ENCODE measurements around the gene CLCF1.

The CLCF1 gene

DNA sequence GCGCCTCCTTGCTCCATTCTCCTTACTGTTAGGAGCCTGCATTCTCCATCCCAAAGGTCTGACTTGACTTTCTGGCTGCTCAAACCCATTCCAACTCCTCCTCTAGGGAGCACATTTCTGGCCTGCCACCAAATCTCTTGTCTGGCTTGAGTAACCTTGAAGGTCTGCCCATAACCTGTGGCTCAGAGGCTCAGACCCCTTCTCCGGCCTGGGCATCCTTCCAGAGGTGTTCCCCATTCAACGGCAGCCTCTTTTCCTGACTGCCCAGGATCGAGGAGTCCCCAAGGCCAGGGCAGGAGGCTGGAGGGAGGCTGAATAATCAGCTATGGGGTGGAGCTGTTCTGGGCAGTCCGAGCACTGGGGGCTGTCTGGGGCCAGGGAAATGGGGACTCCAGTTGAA is 20.6 kb upstream of the CLCF1 start:
- H3K9me3 ChIP-seq (ENCODE audit: low read length), result no peaks in the 10 kb centered on the region
- no peak overlapping the region for H3K4me2 ChIP-seq (ENCODE audit: low read length)
- H3K27me3 ChIP-seq (ENCODE audit: insufficient read depth, low read length), result no peaks in the 10 kb centered on the region
- H3K4me3 ChIP-seq (ENCODE audit: low read depth, low read length, poor library complexity, severe bottlenecking), result no peak overlapping the region
- H3K27ac ChIP-seq (ENCODE audit: low read depth, low read length, poor library complexity, severe bottlenecking), result no peak overlapping the region
- H3F3A ChIP-seq (ENCODE audit: insufficient read depth, low read length), result no peaks in the 10 kb centered on the region
- H3K9ac ChIP-seq (ENCODE audit: low read length), result no peak overlapping the region
- TF ChIP-seq, protein P1, sequence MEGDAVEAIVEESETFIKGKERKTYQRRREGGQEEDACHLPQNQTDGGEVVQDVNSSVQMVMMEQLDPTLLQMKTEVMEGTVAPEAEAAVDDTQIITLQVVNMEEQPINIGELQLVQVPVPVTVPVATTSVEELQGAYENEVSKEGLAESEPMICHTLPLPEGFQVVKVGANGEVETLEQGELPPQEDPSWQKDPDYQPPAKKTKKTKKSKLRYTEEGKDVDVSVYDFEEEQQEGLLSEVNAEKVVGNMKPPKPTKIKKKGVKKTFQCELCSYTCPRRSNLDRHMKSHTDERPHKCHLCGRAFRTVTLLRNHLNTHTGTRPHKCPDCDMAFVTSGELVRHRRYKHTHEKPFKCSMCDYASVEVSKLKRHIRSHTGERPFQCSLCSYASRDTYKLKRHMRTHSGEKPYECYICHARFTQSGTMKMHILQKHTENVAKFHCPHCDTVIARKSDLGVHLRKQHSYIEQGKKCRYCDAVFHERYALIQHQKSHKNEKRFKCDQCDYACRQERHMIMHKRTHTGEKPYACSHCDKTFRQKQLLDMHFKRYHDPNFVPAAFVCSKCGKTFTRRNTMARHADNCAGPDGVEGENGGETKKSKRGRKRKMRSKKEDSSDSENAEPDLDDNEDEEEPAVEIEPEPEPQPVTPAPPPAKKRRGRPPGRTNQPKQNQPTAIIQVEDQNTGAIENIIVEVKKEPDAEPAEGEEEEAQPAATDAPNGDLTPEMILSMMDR (IDR thresholded peaks at IDR 0.05; ENCODE audit: low read length), result no peak
- no peak for TF ChIP-seq EZH2 (IDR thresholded peaks at IDR 0.05; ENCODE audit: borderline replicate concordance, low read length)
- H3K36me3 ChIP-seq (ENCODE audit: insufficient read depth, low read length), result peaks cover 52% of the 10 kb centered on the region
- H3K79me2 ChIP-seq (ENCODE audit: insufficient read depth, low read length), result no peaks in the 10 kb centered on the region
- no peak overlapping the region for H2AFZ ChIP-seq (ENCODE audit: low read length)
- peaks cover 44% of the 10 kb centered on the region for H3K4me1 ChIP-seq (ENCODE audit: insufficient read depth, low read length, severe bottlenecking)
- no peaks in the 10 kb centered on the region for H3K9me2 ChIP-seq (ENCODE audit: low read depth, low read length)
- H4K20me1 ChIP-seq (ENCODE audit: insufficient read depth, low read length), result no peaks in the 10 kb centered on the region

DNA sequence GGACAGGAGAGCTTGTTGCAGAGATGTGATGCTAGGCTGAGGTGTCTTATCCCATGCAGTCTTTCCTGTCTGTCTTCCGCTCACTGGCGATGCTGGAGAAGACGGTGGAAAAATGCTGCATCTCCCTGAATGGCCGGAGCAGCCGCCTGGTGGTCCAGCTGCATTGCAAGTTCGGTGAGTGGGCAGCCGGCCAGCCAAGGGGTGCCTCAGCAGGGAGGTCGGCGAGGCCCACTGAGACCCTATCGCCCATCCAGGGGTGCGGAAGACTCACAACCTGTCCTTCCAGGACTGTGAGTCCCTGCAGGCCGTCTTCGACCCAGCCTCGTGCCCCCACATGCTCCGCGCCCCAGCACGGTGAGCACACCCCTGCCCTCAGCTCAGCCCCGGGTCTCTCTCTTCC is 20.0 kb upstream of the CLCF1 start:
- H3K27ac ChIP-seq (ENCODE audit: low read depth, low read length, poor library complexity, severe bottlenecking), result no peak overlapping the region
- no peak overlapping the region for H3K4me2 ChIP-seq (ENCODE audit: low read length)
- no peaks in the 10 kb centered on the region for H3K9me3 ChIP-seq (ENCODE audit: low read length)
- no peak overlapping the region for H2AFZ ChIP-seq (ENCODE audit: low read length)
- H3K9ac ChIP-seq (ENCODE audit: low read length), result no peak overlapping the region
- no peaks in the 10 kb centered on the region for H3K27me3 ChIP-seq (ENCODE audit: insufficient read depth, low read length)
- no peaks in the 10 kb centered on the region for H3K79me2 ChIP-seq (ENCODE audit: insufficient read depth, low read length)
- no peaks in the 10 kb centered on the region for H4K20me1 ChIP-seq (ENCODE audit: insufficient read depth, low read length)
- H3F3A ChIP-seq (ENCODE audit: insufficient read depth, low read length), result no peaks in the 10 kb centered on the region
- no peak overlapping the region for H3K4me3 ChIP-seq (ENCODE audit: low read depth, low read length, poor library complexity, severe bottlenecking)
- peaks cover 39% of the 10 kb centered on the region for H3K4me1 ChIP-seq (ENCODE audit: insufficient read depth, low read length, severe bottlenecking)
- no peak for TF ChIP-seq EZH2 (IDR thresholded peaks at IDR 0.05; ENCODE audit: borderline replicate concordance, low read length)
- TF ChIP-seq, protein P1 (IDR thresholded peaks at IDR 0.05; ENCODE audit: low read length), result no peak
- H3K36me3 ChIP-seq (ENCODE audit: insufficient read depth, low read length), result peaks cover 46% of the 10 kb centered on the region
- no peaks in the 10 kb centered on the region for H3K9me2 ChIP-seq (ENCODE audit: low read depth, low read length)

DNA sequence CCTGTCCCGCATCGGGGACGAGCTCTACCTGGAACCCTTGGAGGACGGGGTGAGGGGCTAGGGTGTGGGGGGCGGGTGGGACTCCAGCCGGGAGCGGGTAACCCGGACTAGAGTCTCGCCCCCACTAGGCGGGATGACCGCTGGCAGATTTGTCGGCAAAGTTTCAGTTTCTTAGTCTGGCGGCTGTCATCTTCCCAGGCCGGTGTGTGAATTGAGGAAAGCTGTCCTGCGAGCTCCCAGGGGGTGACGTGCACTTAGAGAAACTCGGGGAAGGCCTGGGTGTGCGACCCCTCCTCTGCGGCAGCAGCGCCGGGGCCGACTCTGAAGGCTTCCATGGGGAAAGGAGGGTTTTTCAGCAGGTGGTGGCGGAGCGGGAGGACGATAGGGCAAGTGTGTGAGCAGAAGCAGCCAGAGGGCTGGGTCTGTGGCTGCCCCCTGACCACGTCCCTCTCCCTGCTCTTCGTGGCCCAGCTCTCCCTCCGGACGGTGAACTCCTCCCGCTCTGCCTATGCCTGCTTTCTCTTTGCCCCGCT is 18.9 kb upstream of the CLCF1 start:
- Histone ChIP-seq H3K4me2 (ENCODE audit: low read length) (peak overlapping the region; percentile 100), H3F3A (ENCODE audit: insufficient read depth, low read length) (no peaks in the 10 kb centered on the region), H3K4me3 (ENCODE audit: low read depth, low read length, poor library complexity, severe bottlenecking) (peak overlapping the region; percentile 91), H3K27me3 (ENCODE audit: insufficient read depth, low read length) (no peaks in the 10 kb centered on the region), H3K79me2 (ENCODE audit: insufficient read depth, low read length) (no peaks in the 10 kb centered on the region), H3K9me2 (ENCODE audit: low read depth, low read length) (no peaks in the 10 kb centered on the region), H3K27ac (ENCODE audit: low read depth, low read length, poor library complexity, severe bottlenecking) (no peak overlapping the region), H2AFZ (ENCODE audit: low read length) (no peak overlapping the region), H3K36me3 (ENCODE audit: insufficient read depth, low read length) (peaks cover 35% of the 10 kb centered on the region), H3K9ac (ENCODE audit: low read length) (peak overlapping the region; percentile 94), H4K20me1 (ENCODE audit: insufficient read depth, low read length) (no peaks in the 10 kb centered on the region), H3K9me3 (ENCODE audit: low read length) (no peaks in the 10 kb centered on the region), H3K4me1 (ENCODE audit: insufficient read depth, low read length, severe bottlenecking) (peaks cover 27% of the 10 kb centered on the region)
- TF ChIP-seq, protein P1 (IDR thresholded peaks at IDR 0.05; ENCODE audit: low read length), result no peak
- TF ChIP-seq EZH2 (IDR thresholded peaks at IDR 0.05; ENCODE audit: borderline replicate concordance, low read length), result no peak

Data from OCI-LY1 (cell line).